H1 (cell line): ENCODE results near the gene ZNF112. TPM values are rescaled to one million over a fixed set of nuclear protein-coding genes. Genes with fewer than 3 reads are reported as not detected.

Source experiments
- CTCF ChIA-PET: fragments of 300-600 bp; sonication (Branson Sonifier 250); formaldehyde crosslinking; loops from one replicate; lab custom pipeline; 2021; ENCODE audit not compliant: partially characterized antibody; lab: Charles Lee
- POLR2A ChIA-PET: fragments of 300-600 bp; sonication (Branson Sonifier 250); formaldehyde crosslinking; loops from one replicate; lab custom pipeline; 2021; ENCODE audit warnings: inconsistent platforms; ENCODE audit not compliant: partially characterized antibody; lab: Charles Lee
- DNase-seq, 2 experiments: peaks; one replicate each; pipeline versions ENCODE4 v3.0.0 to v3.0.0-alpha.2; 2010 to 2022; ENCODE audit warnings: low spot score in 2 of 2, low read depth in 1 of 2, mixed read lengths in 1 of 2
- FAIRE-seq: peaks from 2 replicates; lab custom pipeline; 2011; peaks lifted over from hg19 to GRCh38; lab: Jason Lieb, UNC
- H2AFZ ChIP-seq: 2 replicates; pipeline ENCODE4 v1.8.1; 2012; ENCODE audit warnings: low read length, inconsistent platforms
- H2AK5ac ChIP-seq: 2 replicates; pipeline ENCODE4 v1.6.1; 2013; ENCODE audit warnings: low read depth, low read length
- H2BK120ac ChIP-seq: replicated peaks from 2 replicates; pipeline ENCODE3; 2013; ENCODE audit warnings: low read depth, low read length, inconsistent platforms
- H2BK12ac ChIP-seq: 2 replicates; pipeline ENCODE4 v1.6.1; 2013; ENCODE audit warnings: low read depth, low read length
- H2BK15ac ChIP-seq: 2 replicates; pipeline ENCODE4 v1.6.1; 2013; ENCODE audit warnings: low read length
- H2BK20ac ChIP-seq: 2 replicates; pipeline ENCODE4 v1.6.1; 2013; ENCODE audit warnings: low read length
- H2BK5ac ChIP-seq: 2 replicates; pipeline ENCODE4 v1.6.1; 2013; ENCODE audit warnings: low read depth, low read length
- H3K14ac ChIP-seq: 2 replicates; pipeline ENCODE4 v1.6.1; 2013; ENCODE audit warnings: inconsistent platforms; ENCODE audit not compliant: insufficient read length
- H3K18ac ChIP-seq: 2 replicates; pipeline ENCODE4 v1.6.1; 2013; ENCODE audit warnings: low read length; ENCODE audit errors: extremely low read depth
- H3K23ac ChIP-seq: 2 replicates; pipeline ENCODE4 v1.6.1; 2013; ENCODE audit warnings: inconsistent platforms; ENCODE audit not compliant: insufficient read length
- H3K23me2 ChIP-seq: 2 replicates; pipeline ENCODE4 v1.6.1; 2013; ENCODE audit warnings: low read depth, low read length
- H3K27ac ChIP-seq: 2 replicates; pipeline ENCODE4 v1.6.1; 2011; ENCODE audit warnings: low read depth, low read length, inconsistent platforms
- H3K27me3 ChIP-seq, 4 experiments: replicated peaks in 1 of 4; 1 replicate in 1 of 4; 2 replicates in 3 of 4; pipeline versions ENCODE4 v1.6.1 to v1.8.1; 2011 to 2013; ENCODE audit warnings: low read length in 3 of 4, mild to moderate bottlenecking in 3 of 4, inconsistent platforms in 2 of 4, mixed read lengths in 2 of 4, moderate library complexity in 1 of 4; ENCODE audit not compliant: control insufficient read depth in 3 of 4, insufficient read depth in 3 of 4; ENCODE audit errors: extremely low read depth in 1 of 4
- H3K36me3 ChIP-seq, 4 experiments: 2 replicates each; pipeline versions ENCODE4 v1.6.1 to v1.8.1; 2011 to 2013; ENCODE audit warnings: mild to moderate bottlenecking in 4 of 4, low read length in 3 of 4, moderate library complexity in 2 of 4, control low read depth in 1 of 4, inconsistent platforms in 1 of 4; ENCODE audit not compliant: insufficient read depth in 4 of 4, control insufficient read depth in 2 of 4
- H3K4ac ChIP-seq: replicated peaks from 2 replicates; pipeline ENCODE3; 2013; ENCODE audit warnings: low read length, low read depth, mixed read lengths, inconsistent platforms; ENCODE audit not compliant: insufficient read length
- H3K4me1 ChIP-seq, 4 experiments: replicated peaks in 1 of 4; 1 replicate in 1 of 4; 2 replicates in 3 of 4; pipeline versions ENCODE4 v1.6.1 to v1.8.1; 2011 to 2013; ENCODE audit warnings: low read length in 3 of 4, inconsistent platforms in 2 of 4, mixed read lengths in 1 of 4; ENCODE audit not compliant: insufficient read depth in 4 of 4, control insufficient read depth in 3 of 4
- H3K4me2 ChIP-seq, 2 experiments: 2 replicates each; pipeline versions ENCODE4 v1.6.1 to v1.8.1; 2011 to 2013; ENCODE audit warnings: low read depth in 2 of 2, low read length in 2 of 2, control low read depth in 1 of 2, inconsistent platforms in 1 of 2, mild to moderate bottlenecking in 1 of 2; ENCODE audit not compliant: insufficient read depth in 1 of 2
- H3K4me3 ChIP-seq, 4 experiments: fragments of 200-600, 300-600 bp in 1 of 4; sonication (generic), shearing (Covaris generic), sonication (Bioruptor Twin) in 1 of 4; 2 replicates each; pipeline versions ENCODE4 v1.5.1 to v1.8.1; 2011 to 2016; ENCODE audit warnings: low read length in 4 of 4, low read depth in 3 of 4, control low read depth in 2 of 4, inconsistent platforms in 2 of 4, mild to moderate bottlenecking in 2 of 4, mixed read lengths in 1 of 4, moderate library complexity in 1 of 4; ENCODE audit not compliant: insufficient read depth in 2 of 4; ENCODE audit errors: extremely low read depth in 1 of 4
- H3K56ac ChIP-seq: replicated peaks from 2 replicates; pipeline ENCODE3; 2013; ENCODE audit warnings: low read depth, mild to moderate bottlenecking, mixed read lengths, low read length, inconsistent platforms; ENCODE audit not compliant: insufficient read length
- H3K79me1 ChIP-seq: 2 replicates; pipeline ENCODE4 v1.6.1; 2013; ENCODE audit warnings: low read depth, low read length, control low read depth
- H3K79me2 ChIP-seq, 2 experiments: 2 replicates each; pipeline versions ENCODE4 v1.6.1 to v1.8.1; 2012 to 2013; ENCODE audit warnings: low read length in 2 of 2, mild to moderate bottlenecking in 2 of 2, inconsistent platforms in 1 of 2; ENCODE audit not compliant: insufficient read depth in 2 of 2, control insufficient read depth in 1 of 2
- H3K9ac ChIP-seq, 4 experiments: replicated peaks in 1 of 4; 1 replicate in 1 of 4; 2 replicates in 3 of 4; pipeline versions ENCODE4 v1.6.1 to v1.8.1; 2011 to 2013; ENCODE audit warnings: low read depth in 3 of 4, low read length in 3 of 4, control low read depth in 2 of 4, mild to moderate bottlenecking in 2 of 4, moderate library complexity in 2 of 4, inconsistent platforms in 1 of 4; ENCODE audit errors: extremely low read depth in 1 of 4
- H3K9me3 ChIP-seq, 2 experiments: 2 replicates each; pipeline versions ENCODE4 v1.6.1 to v1.8.1; 2012 to 2013; ENCODE audit warnings: mild to moderate bottlenecking in 2 of 2, moderate library complexity in 2 of 2, control low read depth in 1 of 2, inconsistent platforms in 1 of 2, low read depth in 1 of 2, low read length in 1 of 2, mixed read lengths in 1 of 2; ENCODE audit not compliant: insufficient read depth in 2 of 2
- H4K20me1 ChIP-seq, 2 experiments: replicated peaks in 1 of 2; 2 replicates each; pipeline versions ENCODE3 to v1.8.1; 2011 to 2013; ENCODE audit warnings: inconsistent platforms in 2 of 2, low read length in 2 of 2, mild to moderate bottlenecking in 1 of 2; ENCODE audit not compliant: insufficient read depth in 2 of 2, control insufficient read depth in 1 of 2
- H4K5ac ChIP-seq: 2 replicates; pipeline ENCODE4 v1.6.1; 2013; ENCODE audit warnings: low read length, low read depth, mixed read lengths, inconsistent platforms; ENCODE audit not compliant: insufficient read length
- H4K8ac ChIP-seq: 2 replicates; pipeline ENCODE4 v1.8.0; 2013; ENCODE audit warnings: mild to moderate bottlenecking, moderate library complexity, low read length, inconsistent platforms; ENCODE audit not compliant: insufficient read depth; ENCODE audit errors: extremely low read depth
- H4K91ac ChIP-seq: replicated peaks from 2 replicates; pipeline ENCODE3; 2013; ENCODE audit warnings: low read length, mixed read lengths, inconsistent platforms; ENCODE audit not compliant: insufficient read length
- ASH2L ChIP-seq: fragments of 200-600, 300-600 bp; sonication (generic); IDR thresholded peaks from one replicate; pipeline ENCODE4 v1.7.1; 2017; ENCODE audit warnings: low read length
- CBX8 ChIP-seq: fragments of 300-800, 300-1000 bp; sonication (generic); IDR thresholded peaks from 2 replicates; pipeline ENCODE4 v1.7.1; 2016; ENCODE audit warnings: low read depth, low read length, borderline replicate concordance
- EP300 ChIP-seq, 2 experiments: IDR thresholded peaks; 1 replicate in 1 of 2; 2 replicates in 1 of 2; pipeline ENCODE4 v1.6.1; 2011 to 2012; ENCODE audit warnings: low read depth in 2 of 2, low read length in 2 of 2, mild to moderate bottlenecking in 2 of 2, borderline replicate concordance in 1 of 2, inconsistent platforms in 1 of 2, moderate library complexity in 1 of 2
- KDM5A ChIP-seq: fragments of 200-600 bp; IDR thresholded peaks from 2 replicates; pipeline ENCODE4 v1.7.1; 2012; ENCODE audit warnings: mild to moderate bottlenecking, low read length, inconsistent platforms, mixed read lengths
- NRF1 ChIP-seq: IDR thresholded peaks from 2 replicates; pipeline ENCODE4 v1.6.1; 2011; ENCODE audit warnings: mild to moderate bottlenecking, low read depth, low read length, improper control_type of control experiment
- SP4 ChIP-seq: IDR thresholded peaks from 2 replicates; pipeline ENCODE4 v1.6.1; 2012; ENCODE audit warnings: low read length, inconsistent platforms
- ZNF274 ChIP-seq: IDR thresholded peaks from 2 replicates; pipeline ENCODE4 v1.7.0; 2012; ENCODE audit warnings: low read length, borderline replicate concordance; ENCODE audit errors: extremely low read depth
- WGBS, 2 experiments: shearing (Covaris generic) in 1 of 2; methylation state at CpG; one replicate each; pipeline versions ENCODE4 v1.1.6 to v1.1.7; 2013 to 2015; ENCODE audit warnings: low lambda C conversion rate in 2 of 2, mixed read lengths in 2 of 2, inconsistent platforms in 1 of 2, low coverage in 1 of 2, missing lambda C conversion rate in 1 of 2; ENCODE audit not compliant: insufficient replicate concordance in 2 of 2, insufficient coverage in 1 of 2, insufficient read length in 1 of 2; ENCODE audit errors: extremely low coverage in 1 of 2, missing lambda C conversion rate in 1 of 2; 5-methylcytosine and 5-hydroxymethylcytosine counted together
- polyA plus RNA-seq, 7 experiments: library from polyadenylated mRNA; depleted of rRNA in 3 of 7; stranded (reverse) in 5 of 7; unstranded in 2 of 7; fragments of >200 nt in 5 of 7; fragments of 200-250 nt in 2 of 7; gene quantifications; 1 replicate in 5 of 7; 2 replicates in 1 of 7; 4 replicates in 1 of 7; pipeline versions ENCODE4 v1.2.1 to v1.2.3, GENCODE V29; 2011 to 2013; ENCODE audit warnings: missing spikeins in 2 of 7, mixed read lengths in 2 of 7
- total RNA-seq: library from RNA; stranded (reverse); fragmentation: NEBNext Ultra II Directional; extraction: Animal tissue kit (Norgen Biotek cat#: 25700); gene quantifications from 2 replicates; pipeline ENCODE4 v1.2.1, GENCODE V29; 2021

The ZNF112 gene
- total and polyA plus RNA-seq, 2 of the 8 experiments (the other 6 are each of a cell fraction or from before 2014, with no cell fraction given): 0.70 to 2.8 TPM

DNA sequence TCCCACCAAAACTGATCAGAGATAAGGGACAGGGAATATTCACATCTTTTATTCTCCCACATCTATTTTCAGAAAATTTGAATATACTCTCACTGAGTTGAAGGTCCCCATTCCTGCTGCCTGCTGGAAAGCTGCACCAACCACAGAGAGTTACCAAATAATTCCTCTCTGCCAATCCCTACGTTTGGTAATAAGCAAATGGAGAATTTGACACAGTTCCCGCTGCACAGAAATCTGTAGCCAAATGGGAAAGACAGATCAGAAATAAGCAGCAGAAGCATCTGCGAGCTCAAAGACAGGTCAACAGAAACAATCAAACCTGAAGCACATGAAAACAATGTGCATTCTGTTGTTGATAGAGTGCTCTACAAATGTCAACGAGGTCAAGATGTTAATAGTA is 9.9 kb downstream of the ZNF112 start:
- H4K91ac ChIP-seq: no peak overlapping the region
- no peaks in the 10 kb centered on the region for H3K79me2 ChIP-seq
- H3K27me3 ChIP-seq: no peaks in the 10 kb centered on the region
- no peaks in the 10 kb centered on the region for H3K23me2 ChIP-seq
- no peak overlapping the region for H2AFZ ChIP-seq
- FAIRE-seq (no peak), DNase-seq (no peak)
- H3K9ac ChIP-seq: no peak overlapping the region
- no peaks in the 10 kb centered on the region for H3K36me3 ChIP-seq
- H3K56ac ChIP-seq: no peak overlapping the region
- no peak overlapping the region for H2BK15ac ChIP-seq
- no peak overlapping the region for H3K14ac ChIP-seq
- no peak overlapping the region for H2BK20ac ChIP-seq
- H3K4me2 ChIP-seq: no peak overlapping the region
- H2BK120ac ChIP-seq: no peak overlapping the region
- no peaks in the 10 kb centered on the region for H3K4me1 ChIP-seq
- no peak overlapping the region for H2BK5ac ChIP-seq
- H3K18ac ChIP-seq: no peak overlapping the region
- no peak overlapping the region for H2BK12ac ChIP-seq
- H4K8ac ChIP-seq: no peak overlapping the region
- no peak overlapping the region for H3K27ac ChIP-seq
- no peaks in the 10 kb centered on the region for H4K20me1 ChIP-seq
- no peak for TF ChIP-seq CBX8
- TF ChIP-seq ZNF274: no peak
- no peak for TF ChIP-seq NRF1
- TF ChIP-seq EP300 (IDR thresholded peaks at IDR 0.05; ENCODE audit: borderline replicate concordance in 1 of 2, low read depth in 2 of 2, low read length in 2 of 2): no peak
- no peak for TF ChIP-seq SP4
- TF ChIP-seq ASH2L: no peak
- TF ChIP-seq KDM5A: no peak
- ChIA-PET POLR2A (no interaction called here), CTCF (no interaction called here)
- WGBS, 2 experiments: 85% methylated on average over 4 of the region's 4 CpGs; no CpG with 5 or more reads in 1 of the 2 experiments
- H3K79me1 ChIP-seq: no peaks in the 10 kb centered on the region
- no peak overlapping the region for H4K5ac ChIP-seq
- no peak overlapping the region for H2AK5ac ChIP-seq
- H3K23ac ChIP-seq: no peak overlapping the region
- no peak overlapping the region for H3K4ac ChIP-seq
- no peak overlapping the region for H3K4me3 ChIP-seq
- peaks cover 34 to 35% of the 10 kb centered on the region in 2 experiments for H3K9me3 ChIP-seq
